ENCODE results near the gene KXD1.
"Not testable (repeated sequence)": the region's sequence is repeated elsewhere in the genome, so short reads cannot be mapped to it uniquely, and the experiment has no call there.

KXD1 gene

GRCh38 chr19:18590273-18591272 lies 32.9 kb downstream of the KXD1 start:
- no peak overlapping the region for H3K4me3 ChIP-seq (ENCODE audit: low read length)
- peaks cover 14% of the 10 kb centered on the region for H3K4me1 ChIP-seq (ENCODE audit: control insufficient read depth, insufficient read depth, low read length)
- H3K9ac ChIP-seq (ENCODE audit: low read length), result no peak overlapping the region
- no peaks in the 10 kb centered on the region for H3K27me3 ChIP-seq (ENCODE audit: control insufficient read depth, insufficient read depth, low read length)
- H3K27ac ChIP-seq (ENCODE audit: low read depth, low read length), result no peak overlapping the region
- H3K36me3 ChIP-seq (ENCODE audit: control insufficient read depth, insufficient read depth, low read length), result peaks cover 3% of the 10 kb centered on the region

- peaks cover 3% of the 10 kb centered on the region for H3K36me3 ChIP-seq (ENCODE audit: control insufficient read depth, insufficient read depth, low read length)
- peaks cover 14% of the 10 kb centered on the region for H3K4me1 ChIP-seq (ENCODE audit: control insufficient read depth, insufficient read depth, low read length)
- no peak overlapping the region for H3K27ac ChIP-seq (ENCODE audit: low read depth, low read length)
- no peak overlapping the region for H3K4me3 ChIP-seq (ENCODE audit: low read length)
- no peak overlapping the region for H3K9ac ChIP-seq (ENCODE audit: low read length)
- no peaks in the 10 kb centered on the region for H3K27me3 ChIP-seq (ENCODE audit: control insufficient read depth, insufficient read depth, low read length)
These were observed 34.2 kb downstream of the KXD1 start for GRCh38 chr19:18591735-18592385.

GRCh38 chr19:18592732-18593131 lies 35.1 kb downstream of the KXD1 start:
- peaks cover 14% of the 10 kb centered on the region for H3K4me1 ChIP-seq (ENCODE audit: control insufficient read depth, insufficient read depth, low read length)
- H3K4me3 ChIP-seq (ENCODE audit: low read length); H3K27me3 ChIP-seq (ENCODE audit: control insufficient read depth, insufficient read depth, low read length); H3K36me3 ChIP-seq (ENCODE audit: control insufficient read depth, insufficient read depth, low read length); H3K27ac ChIP-seq (ENCODE audit: low read depth, low read length); H3K9ac ChIP-seq (ENCODE audit: low read length): not testable (repeated sequence)

- Histone ChIP-seq H3K4me3 (ENCODE audit: low read length) (no peak overlapping the region), H3K27ac (ENCODE audit: low read depth, low read length) (no peak overlapping the region), H3K36me3 (ENCODE audit: control insufficient read depth, insufficient read depth, low read length) (peaks cover 3% of the 10 kb centered on the region), H3K4me1 (ENCODE audit: control insufficient read depth, insufficient read depth, low read length) (peaks cover 11% of the 10 kb centered on the region), H3K27me3 (ENCODE audit: control insufficient read depth, insufficient read depth, low read length) (peaks cover 4% of the 10 kb centered on the region), H3K9ac (ENCODE audit: low read length) (no peak overlapping the region)
These were observed 35.9 kb downstream of the KXD1 start for GRCh38 chr19:18593367-18594095.

- Histone ChIP-seq H3K36me3 (ENCODE audit: control insufficient read depth, insufficient read depth, low read length) (peaks cover 3% of the 10 kb centered on the region), H3K4me3 (ENCODE audit: low read length) (peak overlapping the region; percentile 54), H3K27me3 (ENCODE audit: control insufficient read depth, insufficient read depth, low read length) (peaks cover 10% of the 10 kb centered on the region), H3K27ac (ENCODE audit: low read depth, low read length) (no peak overlapping the region), H3K9ac (ENCODE audit: low read length) (peak overlapping the region; percentile 49), H3K4me1 (ENCODE audit: control insufficient read depth, insufficient read depth, low read length) (peaks cover 11% of the 10 kb centered on the region)
These were observed 36.6 kb downstream of the KXD1 start for GRCh38 chr19:18594096-18594823.

GRCh38 chr19:18594824-18595373 lies 37.2 kb downstream of the KXD1 start:
- Histone ChIP-seq H3K4me1 (ENCODE audit: control insufficient read depth, insufficient read depth, low read length) (peaks cover 7% of the 10 kb centered on the region), H3K9ac (ENCODE audit: low read length) (peak overlapping the region; percentile 49), H3K27me3 (ENCODE audit: control insufficient read depth, insufficient read depth, low read length) (peaks cover 17% of the 10 kb centered on the region), H3K36me3 (ENCODE audit: control insufficient read depth, insufficient read depth, low read length) (peaks cover 3% of the 10 kb centered on the region), H3K4me3 (ENCODE audit: low read length) (peak overlapping the region; percentile 54), H3K27ac (ENCODE audit: low read depth, low read length) (no peak overlapping the region)

GRCh38 chr19:18595475-18595874 lies 37.8 kb downstream of the KXD1 start:
- Histone ChIP-seq H3K9ac (ENCODE audit: low read length) (peak overlapping the region; percentile 21), H3K36me3 (ENCODE audit: control insufficient read depth, insufficient read depth, low read length) (peaks cover 3% of the 10 kb centered on the region), H3K4me3 (ENCODE audit: low read length) (no peak overlapping the region), H3K27ac (ENCODE audit: low read depth, low read length) (no peak overlapping the region), H3K27me3 (ENCODE audit: control insufficient read depth, insufficient read depth, low read length) (peaks cover 19% of the 10 kb centered on the region), H3K4me1 (ENCODE audit: control insufficient read depth, insufficient read depth, low read length) (peaks cover 7% of the 10 kb centered on the region)

- no peaks in the 10 kb centered on the region for H3K36me3 ChIP-seq (ENCODE audit: control insufficient read depth, insufficient read depth, low read length)
- no peak overlapping the region for H3K4me3 ChIP-seq (ENCODE audit: low read length)
- peaks cover 7% of the 10 kb centered on the region for H3K4me1 ChIP-seq (ENCODE audit: control insufficient read depth, insufficient read depth, low read length)
- H3K27me3 ChIP-seq (ENCODE audit: control insufficient read depth, insufficient read depth, low read length), result peaks cover 19% of the 10 kb centered on the region
- no peak overlapping the region for H3K27ac ChIP-seq (ENCODE audit: low read depth, low read length)
- H3K9ac ChIP-seq (ENCODE audit: low read length), result no peak overlapping the region
These were observed 39.1 kb downstream of the KXD1 start for GRCh38 chr19:18596752-18597157.

GRCh38 chr19:18597809-18598660 lies 40.4 kb downstream of the KXD1 start:
- Histone ChIP-seq H3K27me3 (ENCODE audit: control insufficient read depth, insufficient read depth, low read length) (peaks cover 21% of the 10 kb centered on the region), H3K36me3 (ENCODE audit: control insufficient read depth, insufficient read depth, low read length) (no peaks in the 10 kb centered on the region), H3K4me3 (ENCODE audit: low read length) (no peak overlapping the region), H3K4me1 (ENCODE audit: control insufficient read depth, insufficient read depth, low read length) (peaks cover 7% of the 10 kb centered on the region), H3K9ac (ENCODE audit: low read length) (no peak overlapping the region), H3K27ac (ENCODE audit: low read depth, low read length) (no peak overlapping the region)

GRCh38 chr19:18599485-18599884 lies 41.8 kb downstream of the KXD1 start:
- Histone ChIP-seq H3K36me3 (ENCODE audit: control insufficient read depth, insufficient read depth, low read length) (no peaks in the 10 kb centered on the region), H3K27me3 (ENCODE audit: control insufficient read depth, insufficient read depth, low read length) (peaks cover 31% of the 10 kb centered on the region), H3K27ac (ENCODE audit: low read depth, low read length) (no peak overlapping the region), H3K9ac (ENCODE audit: low read length) (no peak overlapping the region), H3K4me3 (ENCODE audit: low read length) (no peak overlapping the region), H3K4me1 (ENCODE audit: control insufficient read depth, insufficient read depth, low read length) (peaks cover 5% of the 10 kb centered on the region)
